ENCODE data around the gene SPAG16.

GRCh38 chr2:213243189-213244044 is 40.8 kb upstream of the SPAG16 start:
- TF ChIP-seq ZNF274 (IDR thresholded peaks at IDR 0.05; ENCODE audit: low read depth, low read length), result no peak
- TF ChIP-seq YY1 (IDR thresholded peaks at IDR 0.05; ENCODE audit: insufficient read depth, insufficient read length), result no peak
- no peak for TF ChIP-seq SUZ12 (IDR thresholded peaks at IDR 0.05; ENCODE audit: extremely low read depth, insufficient read depth, insufficient read length)

Measured in NT2/D1 (cell line).